HT-29 (cell line): ENCODE results near the gene CACNA1C. TPM values are rescaled to one million over a fixed set of nuclear protein-coding genes. Genes with fewer than 3 reads are reported as not detected.
A peak's percentile ranks its signal among the peaks of the same experiment; 100 is the strongest.

Experiments
- DNase-seq: peaks from one replicate; pipeline ENCODE4 v3.0.0-alpha.2; 2015; ENCODE audit warnings: low spot score
- total RNA-seq: library from RNA; depleted of rRNA; stranded (reverse); fragments of >200 nt; shearing (Covaris generic); gene quantifications from 2 replicates; pipeline ENCODE4 v1.2.3, GENCODE V29; 2014

The CACNA1C gene
- total RNA-seq, 1 experiment from 2014 or later = under 0.01 TPM

GRCh38 chr12:2575245-2575644 lies 522.5 kb downstream of the CACNA1C start:
- DNase-seq = no peak

- DNase-seq = no peak
These were observed 525.4 kb downstream of the CACNA1C start for GRCh38 chr12:2578211-2578610.

GRCh38 chr12:2578772-2579171 lies 526.0 kb downstream of the CACNA1C start:
- DNase-seq = no peak

- DNase-seq = no peak
These were observed 528.0 kb downstream of the CACNA1C start for GRCh38 chr12:2580821-2581220.

GRCh38 chr12:2581293-2582045 lies 528.7 kb downstream of the CACNA1C start:
- no peak for DNase-seq

- no peak for DNase-seq
These were observed 529.8 kb downstream of the CACNA1C start for GRCh38 chr12:2582631-2583030.

GRCh38 chr12:2583091-2583497 lies 530.3 kb downstream of the CACNA1C start:
- DNase-seq = peak; percentile 52

GRCh38 chr12:2583642-2584401 lies 531.0 kb downstream of the CACNA1C start:
- no peak for DNase-seq

- no peak for DNase-seq
These were observed 533.6 kb downstream of the CACNA1C start for GRCh38 chr12:2586156-2587038.

- no peak for DNase-seq
These were observed 535.6 kb downstream of the CACNA1C start for GRCh38 chr12:2588345-2588744.

GRCh38 chr12:2589381-2589780 lies 536.6 kb downstream of the CACNA1C start:
- DNase-seq = no peak

GRCh38 chr12:2593045-2593444 lies 540.3 kb downstream of the CACNA1C start:
- no peak for DNase-seq

GRCh38 chr12:2596441-2596840 lies 543.7 kb downstream of the CACNA1C start:
- no peak for DNase-seq

- no peak for DNase-seq
These were observed 552.5 kb downstream of the CACNA1C start for GRCh38 chr12:2605301-2605700.

- no peak for DNase-seq
These were observed 553.6 kb downstream of the CACNA1C start for GRCh38 chr12:2606186-2606910.

- DNase-seq = no peak
These were observed 555.3 kb downstream of the CACNA1C start for GRCh38 chr12:2607881-2608607.

GRCh38 chr12:2608608-2608945 lies 555.8 kb downstream of the CACNA1C start:
- DNase-seq = no peak

GRCh38 chr12:2609020-2609419 lies 556.2 kb downstream of the CACNA1C start:
- DNase-seq = no peak

GRCh38 chr12:2610358-2610757 lies 557.6 kb downstream of the CACNA1C start:
- DNase-seq = no peak

GRCh38 chr12:2613326-2614073 lies 560.7 kb downstream of the CACNA1C start:
- no peak for DNase-seq
